Airway epithelial cell (primary cell): ENCODE results near the gene CA7. TPM values are rescaled to one million over a fixed set of nuclear protein-coding genes. Genes with fewer than 3 reads are reported as not detected.

Source experiments
- total RNA-seq: library from RNA; depleted of rRNA; stranded (reverse); fragments of >200 nt; gene quantifications from 2 replicates; pipeline ENCODE4 v1.2.3, GENCODE V29; 2015

The CA7 gene
- total RNA-seq = not detected in 2 replicates

GRCh38 chr16:66844342-66845079, at the start of gene CA7:
Gene CA7 (plus strand): TSS chr16:66844414. CDS start chr16:66844488, 74 bp downstream.

DNA sequence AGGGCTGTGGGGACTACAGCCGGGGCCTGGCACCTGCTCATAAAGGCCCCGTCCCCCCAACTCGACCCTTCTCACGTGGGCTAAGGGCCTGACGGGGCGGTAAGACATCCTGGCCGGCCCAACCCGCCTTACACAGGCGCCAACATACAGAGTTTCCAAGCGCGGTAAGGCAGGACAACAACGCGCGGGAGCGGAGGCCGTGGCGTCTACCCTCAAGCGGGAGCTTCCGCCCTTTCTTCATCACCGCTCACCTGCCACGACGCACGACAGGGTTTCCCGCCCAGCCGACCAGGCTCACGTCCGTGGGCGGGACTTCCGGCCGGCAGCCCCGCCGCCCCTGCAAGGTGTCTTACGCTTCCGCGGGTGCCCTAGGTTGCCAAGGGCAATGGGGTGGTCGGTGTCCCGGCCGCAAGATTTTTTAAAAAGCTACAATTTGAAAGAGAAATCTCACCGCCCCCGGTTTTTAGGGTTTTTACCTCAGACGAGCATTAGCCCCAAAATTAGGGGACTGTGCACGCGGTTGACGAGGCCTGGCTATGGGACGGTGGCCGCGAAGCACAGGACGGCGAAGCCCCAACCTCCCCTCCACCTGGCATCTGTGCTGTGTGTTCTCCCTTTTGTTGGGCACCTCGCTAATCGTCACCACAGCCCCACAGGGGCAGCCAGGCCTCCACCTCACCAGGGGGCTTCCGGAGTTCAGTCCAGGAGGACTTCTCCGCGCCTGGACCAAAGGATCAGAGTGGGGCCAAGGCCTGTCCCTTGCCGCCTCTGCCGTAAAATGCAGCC, 42.7 kb upstream of the CA7 start, which contains the start of gene TERB1:
Gene TERB1 (minus strand): TSS at position 265 of the 786 bp plus-strand sequence. CDS start 4,786 bp downstream, outside the sequence.

DNA sequence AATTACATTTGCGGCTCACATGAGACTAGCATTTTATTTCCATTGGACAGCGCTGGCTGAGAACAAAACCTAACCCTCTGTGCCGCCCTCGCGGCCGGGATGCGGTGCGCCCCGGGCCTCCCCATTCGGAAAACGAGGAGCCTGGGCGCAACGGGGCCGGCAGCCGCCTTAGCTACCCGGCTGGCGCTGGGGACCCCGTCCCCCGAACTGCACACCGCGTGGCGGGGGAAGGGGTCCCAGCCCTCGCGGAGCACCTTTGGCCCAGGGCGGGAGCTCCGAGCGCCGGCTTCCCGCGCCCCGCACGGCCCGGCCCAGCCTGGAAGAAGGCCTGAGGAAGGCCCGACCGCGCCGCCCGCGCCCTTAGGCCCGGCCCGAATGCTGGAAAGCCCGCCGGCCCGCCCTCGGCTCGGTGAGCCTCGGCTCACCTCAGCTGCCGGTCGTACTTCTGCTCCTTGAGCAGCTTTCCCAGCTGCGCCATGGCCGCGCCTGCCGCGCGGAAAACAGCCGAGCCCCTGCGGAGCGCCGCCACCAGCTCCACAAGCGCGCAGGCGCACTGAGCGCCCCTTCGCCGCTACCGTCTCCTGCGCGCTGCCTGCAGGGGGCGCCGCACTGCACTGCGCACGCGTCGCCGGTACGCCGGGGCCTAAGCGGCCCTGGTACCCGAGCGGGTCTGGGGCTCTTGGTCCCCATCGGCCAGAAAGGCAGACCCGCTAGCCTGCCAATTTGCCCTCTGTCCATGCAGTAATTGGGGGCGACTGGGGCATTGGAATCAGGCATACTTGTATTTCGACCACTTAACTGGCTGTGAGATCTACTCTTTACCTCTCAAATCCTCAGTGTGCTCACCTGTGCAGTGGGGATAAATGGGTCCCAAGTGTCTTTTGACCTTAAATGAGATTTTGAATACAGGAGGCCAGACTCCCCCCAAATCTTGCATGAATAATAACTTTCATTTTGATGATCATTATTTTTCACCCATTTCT, 13.5 kb upstream of the CA7 start, which contains the start of gene NAE1:
Gene NAE1 (minus strand): TSS at position 555 of the 983 bp plus-strand sequence. CDS start 77 bp downstream, at position 478.

DNA sequence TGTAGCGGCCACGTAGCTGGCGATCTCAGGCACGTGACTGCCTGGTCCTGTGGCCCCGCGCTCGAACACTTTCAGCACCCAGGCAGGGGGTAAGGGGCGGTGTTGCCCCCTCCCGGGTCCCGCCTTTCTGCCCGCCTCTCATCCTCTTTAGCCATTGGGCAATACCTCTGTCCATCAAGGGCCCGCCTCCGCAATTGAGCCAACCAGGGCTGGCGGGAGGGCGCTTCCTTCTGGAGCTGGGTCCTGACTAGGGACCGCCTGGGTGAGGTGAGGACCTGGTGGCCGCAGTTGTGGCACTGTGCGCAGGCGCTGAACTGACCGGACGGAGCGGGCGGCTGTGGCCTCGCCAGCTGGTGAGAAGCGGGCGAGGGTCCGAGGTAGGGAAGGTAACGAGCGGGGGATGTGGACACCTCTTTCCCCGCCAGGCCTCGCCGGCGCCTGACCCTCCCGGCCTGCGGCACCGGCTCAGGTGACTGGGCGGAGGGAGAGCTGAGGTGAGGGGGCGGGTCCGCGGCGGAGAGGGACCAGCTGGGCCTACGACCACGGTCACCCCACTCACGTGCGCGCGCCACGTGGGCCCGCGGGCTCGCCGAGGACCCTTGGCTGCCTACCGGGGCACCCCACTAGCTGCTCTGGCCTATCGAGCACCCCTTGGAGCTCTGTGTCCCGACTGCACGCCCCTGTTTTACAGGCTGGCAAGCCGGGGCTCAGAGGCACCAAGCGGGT, 36.2 kb downstream of the CA7 start, which contains the start of gene PDP2:
Gene PDP2 (plus strand): TSS at position 228 of the 726 bp plus-strand sequence. CDS start 3,770 bp downstream, outside the sequence.

Other genes with a start within 250 kb of the CA7 start
- gene CMTM3, start 239.7 kb upstream of the CA7 start, total RNA-seq = 14.6 and 20.2 TPM in 2 replicates
- 13.7 and 22.3 TPM in 2 replicates for gene CMTM4, start 147.7 kb upstream of the CA7 start, total RNA-seq
- gene DYNC1LI2, start 92.8 kb upstream of the CA7 start, total RNA-seq = 42.8 and 56.0 TPM in 2 replicates
- 0.07 and 0.46 TPM in 2 replicates for gene TERB1, start 42.8 kb upstream of the CA7 start, total RNA-seq
- gene NAE1, start 13.4 kb upstream of the CA7 start, total RNA-seq = 72.0 and 93.3 TPM in 2 replicates
- gene PDP2, start 36.1 kb downstream of the CA7 start, total RNA-seq = 4.9 and 26.9 TPM in 2 replicates
- 1.6 and 3.0 TPM in 2 replicates for gene CDH16, start 74.5 kb downstream of the CA7 start, total RNA-seq
- gene RRAD, start 81.1 kb downstream of the CA7 start, total RNA-seq = 73.8 and 96.6 TPM in 2 replicates
- gene CIAO2B, start 90.0 kb downstream of the CA7 start, total RNA-seq = 106 and 141 TPM in 2 replicates
- gene CES2, start 91.1 kb downstream of the CA7 start, total RNA-seq = 74.0 and 93.4 TPM in 2 replicates
- 0.99 and 1.5 TPM in 2 replicates for gene CES3, start 116.9 kb downstream of the CA7 start, total RNA-seq
- gene CES4A, start 144.2 kb downstream of the CA7 start, total RNA-seq = 0.65 and 2.5 TPM in 2 replicates
- 57.7 and 92.9 TPM in 2 replicates for gene CBFB, start 184.7 kb downstream of the CA7 start, total RNA-seq